Measurements from ENCODE around the gene ANAPC10. TPM values are rescaled to one million over a fixed set of nuclear protein-coding genes. Genes with fewer than 3 reads are reported as not detected.

The ANAPC10 gene
- total and polyA plus RNA-seq, 2 donors (not counting 3 experiments of a cell fraction or from before 2014, with no cell fraction given), result 15.7 to 24.0 TPM

DNA sequence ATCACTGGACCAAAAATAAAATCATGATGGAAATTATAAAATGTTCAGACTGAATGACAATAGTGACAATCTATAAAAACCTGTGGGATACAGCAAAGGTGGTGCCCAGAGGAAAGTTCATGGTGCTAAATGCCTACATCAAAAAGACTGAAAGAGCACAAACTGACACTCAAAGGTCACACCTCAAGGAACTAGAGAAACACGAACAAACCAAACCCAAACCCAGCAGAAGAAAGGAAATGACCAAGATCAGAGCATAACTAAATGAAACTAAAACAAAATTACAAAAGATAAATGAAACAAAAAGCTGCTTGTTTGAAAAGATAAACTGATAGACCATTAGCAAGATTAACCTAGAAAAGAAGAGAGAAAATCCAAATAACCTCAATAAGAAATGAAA, 78.7 kb downstream of the ANAPC10 start:
- BruUV-seq (replicated peaks), result no TSS peak
- CTCF ChIA-PET, result no interaction called here
- no peak overlapping the region for H2AFZ ChIP-seq (ENCODE audit: low read depth, low read length)
- no peaks in the 10 kb centered on the region for H3K9me1 ChIP-seq (replicated peaks; ENCODE audit: control insufficient read depth, extremely low read depth, insufficient read depth, low read length)
- no peak overlapping the region for H3K27ac ChIP-seq (ENCODE audit: insufficient read depth, low read depth, low read length)
- DNase-seq (ENCODE audit: low read depth, low spot score) (no peak), FAIRE-seq (no peak)
- no peak overlapping the region for H3K9ac ChIP-seq (replicated peaks; ENCODE audit: extremely low read depth, insufficient read depth, low read length)
- H4K20me1 ChIP-seq (replicated peaks; ENCODE audit: control insufficient read depth, extremely low read depth, insufficient read depth, low read length), result no peaks in the 10 kb centered on the region
- peaks cover 5% of the 10 kb centered on the region for H3K79me2 ChIP-seq (ENCODE audit: control insufficient read depth, insufficient read depth, low read length)
- no peaks in the 10 kb centered on the region for H3K36me3 ChIP-seq (ENCODE audit: control insufficient read depth in 2 of 2, extremely low read depth in 1 of 2, insufficient read depth in 2 of 2, low read length in 2 of 2)
- dilution Hi-C loops (cut with MboI; ENCODE audit: extremely low pct_ligation_motif_present, low sequenced_read_pairs) (no loop called here), intact Hi-C loops (cut with micrococcal nuclease) (no loop called here)
- H3K4me3 ChIP-seq (replicated peaks in 1 of 3; ENCODE audit: insufficient read depth in 1 of 3, low read depth in 1 of 3, low read length in 3 of 3), result no peak overlapping the region
- POLR2A ChIA-PET, result no interaction called here
- no peaks in the 10 kb centered on the region for H3K9me3 ChIP-seq (replicated peaks; ENCODE audit: control insufficient read depth, insufficient read depth, low read length)
- H3K4me2 ChIP-seq (ENCODE audit: insufficient read depth, low read length), result no peak overlapping the region
- no peaks in the 10 kb centered on the region for H3K4me1 ChIP-seq (ENCODE audit: control insufficient read depth, extremely low read depth, insufficient read depth, low read length)
- TF ChIP-seq MYC (IDR thresholded peaks at IDR 0.05; ENCODE audit: low read depth, low read length) (no peak), JUN (IDR thresholded peaks at IDR 0.05; ENCODE audit: borderline replicate concordance, insufficient read depth, insufficient read length, low read depth) (no peak), EZH2 (IDR thresholded peaks at IDR 0.05; ENCODE audit: borderline replicate concordance, low read depth, low read length, severe bottlenecking) (no peak), FOS (IDR thresholded peaks at IDR 0.05; ENCODE audit: borderline replicate concordance, insufficient read depth, low read length) (no peak), POLR2AphosphoS5 (IDR thresholded peaks at IDR 0.05; ENCODE audit: insufficient read depth, low read depth, low read length) (no peak), MAX (IDR thresholded peaks at IDR 0.05; ENCODE audit: insufficient read depth, insufficient read length) (no peak), GATA2 (IDR thresholded peaks at IDR 0.05; ENCODE audit: insufficient read depth, insufficient read length, low read depth, low read length) (no peak), POLR2A (IDR thresholded peaks at IDR 0.05; ENCODE audit: low read depth, low read length) (no peak)
- TF ChIP-seq, protein P1, sequence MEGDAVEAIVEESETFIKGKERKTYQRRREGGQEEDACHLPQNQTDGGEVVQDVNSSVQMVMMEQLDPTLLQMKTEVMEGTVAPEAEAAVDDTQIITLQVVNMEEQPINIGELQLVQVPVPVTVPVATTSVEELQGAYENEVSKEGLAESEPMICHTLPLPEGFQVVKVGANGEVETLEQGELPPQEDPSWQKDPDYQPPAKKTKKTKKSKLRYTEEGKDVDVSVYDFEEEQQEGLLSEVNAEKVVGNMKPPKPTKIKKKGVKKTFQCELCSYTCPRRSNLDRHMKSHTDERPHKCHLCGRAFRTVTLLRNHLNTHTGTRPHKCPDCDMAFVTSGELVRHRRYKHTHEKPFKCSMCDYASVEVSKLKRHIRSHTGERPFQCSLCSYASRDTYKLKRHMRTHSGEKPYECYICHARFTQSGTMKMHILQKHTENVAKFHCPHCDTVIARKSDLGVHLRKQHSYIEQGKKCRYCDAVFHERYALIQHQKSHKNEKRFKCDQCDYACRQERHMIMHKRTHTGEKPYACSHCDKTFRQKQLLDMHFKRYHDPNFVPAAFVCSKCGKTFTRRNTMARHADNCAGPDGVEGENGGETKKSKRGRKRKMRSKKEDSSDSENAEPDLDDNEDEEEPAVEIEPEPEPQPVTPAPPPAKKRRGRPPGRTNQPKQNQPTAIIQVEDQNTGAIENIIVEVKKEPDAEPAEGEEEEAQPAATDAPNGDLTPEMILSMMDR (IDR thresholded peaks at IDR 0.05; ENCODE audit: extremely low read depth in 1 of 2, insufficient read depth in 1 of 2, low read depth in 1 of 2, low read length in 2 of 2), result no peak
- H3K27me3 ChIP-seq (ENCODE audit: control insufficient read depth in 2 of 2, insufficient read depth in 2 of 2, low read length in 2 of 2), result no peaks in the 10 kb centered on the region

All from endothelial cell of umbilical vein (primary cell).